HEK293 (cell line): Measurements from ENCODE around the gene PMS1.

Source experiments
- CTCF ChIA-PET: fragments of 350-600 bp; formaldehyde crosslinking; extraction: SDS; loops from one replicate; lab custom pipeline; 2021; ENCODE audit warnings: antibody characterized with exemption; lab: Yijun Ruan, JAX
- POLR2A ChIA-PET: fragments of 300-600 bp; formaldehyde crosslinking; extraction: SDS; loops from one replicate; lab custom pipeline; 2020; ENCODE audit warnings: antibody characterized with exemption, inconsistent platforms; lab: Yijun Ruan, JAX
- H3K27ac ChIP-seq: fragments of 200-500 bp; sonication (Bioruptor generic); 2 replicates; pipeline ENCODE4 v1.5.1; 2014; ENCODE audit warnings: low read depth, low read length, control low read depth, inconsistent platforms; ENCODE audit errors: extremely low read depth
- H3K36me3 ChIP-seq, 2 experiments: fragments of 200-500 bp in 1 of 2; sonication (Bioruptor generic) in 1 of 2; 1 replicate in 1 of 2; 2 replicates in 1 of 2; pipeline ENCODE4 v1.5.1; 2014 to 2017; ENCODE audit warnings: inconsistent platforms in 2 of 2, low read length in 2 of 2; ENCODE audit not compliant: control insufficient read depth in 2 of 2, insufficient read depth in 1 of 2
- H3K4me1 ChIP-seq: fragments of 200-500 bp; sonication (Bioruptor generic); 2 replicates; pipeline ENCODE4 v1.5.1; 2014; ENCODE audit warnings: mild to moderate bottlenecking, low read length, inconsistent platforms; ENCODE audit not compliant: control insufficient read depth, insufficient read depth
- H3K4me3 ChIP-seq: 2 replicates; pipeline ENCODE4 v1.5.1; 2011; ENCODE audit warnings: low read depth, mild to moderate bottlenecking, control low read depth, low read length, moderate library complexity
- H3K9me3 ChIP-seq: fragments of 200-500 bp; sonication (Bioruptor generic); 2 replicates; pipeline ENCODE4 v1.5.1; 2014; ENCODE audit warnings: low read depth, low read length, inconsistent platforms; ENCODE audit not compliant: control insufficient read depth, insufficient read depth
- GLIS1 ChIP-seq: fragments of 450-650 bp; formaldehyde crosslinking; IDR thresholded peaks from 2 replicates; pipeline ENCODE4 v1.5.1; 2016; ENCODE audit warnings: missing biosample characterization, missing genetic modification characterization
- HOXA7 ChIP-seq: sonication (generic); formaldehyde crosslinking; IDR thresholded peaks from 2 replicates; pipeline ENCODE4 v1.8.1; 2022; ENCODE audit warnings: missing genetic modification reagents, borderline replicate concordance
- KLF1 ChIP-seq: fragments of 450-650 bp; formaldehyde crosslinking; IDR thresholded peaks from 2 replicates; pipeline ENCODE4 v1.5.1; 2016; ENCODE audit warnings: missing biosample characterization, missing genetic modification characterization
- KLF16 ChIP-seq: fragments of 450-650 bp; formaldehyde crosslinking; IDR thresholded peaks from 2 replicates; pipeline ENCODE4 v1.5.1; 2017; ENCODE audit warnings: missing biosample characterization, missing genetic modification characterization
- KLF7 ChIP-seq: fragments of 450-650 bp; formaldehyde crosslinking; IDR thresholded peaks from 2 replicates; pipeline ENCODE4 v1.5.1; 2016; ENCODE audit warnings: missing biosample characterization, missing genetic modification characterization, borderline replicate concordance
- MYNN ChIP-seq: fragments of 450-650 bp; formaldehyde crosslinking; IDR thresholded peaks from 2 replicates; pipeline ENCODE4 v1.5.1; 2016; ENCODE audit warnings: missing biosample characterization, missing genetic modification characterization, borderline replicate concordance
- OVOL3 ChIP-seq: fragments of 450-650 bp; formaldehyde crosslinking; IDR thresholded peaks from 2 replicates; pipeline ENCODE4 v1.5.1; 2016; ENCODE audit warnings: missing biosample characterization, missing genetic modification characterization
- PRDM6 ChIP-seq: fragments of 450-650 bp; formaldehyde crosslinking; IDR thresholded peaks from 2 replicates; pipeline ENCODE4 v1.5.1; 2017; ENCODE audit warnings: missing biosample characterization, missing genetic modification characterization
- REPIN1 ChIP-seq: fragments of 450-650 bp; formaldehyde crosslinking; IDR thresholded peaks from 2 replicates; pipeline ENCODE4 v1.5.1; 2017; ENCODE audit warnings: missing biosample characterization, missing genetic modification characterization, low read depth
- SCRT2 ChIP-seq: fragments of 450-650 bp; formaldehyde crosslinking; IDR thresholded peaks from 2 replicates; pipeline ENCODE4 v1.5.1; 2016; ENCODE audit warnings: missing biosample characterization, missing genetic modification characterization
- ZNF184 ChIP-seq: fragments of 450-650 bp; IDR thresholded peaks from 2 replicates; pipeline ENCODE4 v1.5.1; 2018; ENCODE audit warnings: missing biosample characterization, mild to moderate bottlenecking, missing genetic modification characterization
- ZNF214 ChIP-seq: fragments of 450-650 bp; formaldehyde crosslinking; IDR thresholded peaks from 2 replicates; pipeline ENCODE4 v1.5.1; 2017; ENCODE audit warnings: missing biosample characterization, mild to moderate bottlenecking, missing genetic modification characterization, borderline replicate concordance
- ZNF248 ChIP-seq: fragments of 450-650 bp; formaldehyde crosslinking; IDR thresholded peaks from 2 replicates; pipeline ENCODE4 v1.5.1; 2017; ENCODE audit warnings: missing biosample characterization, missing genetic modification characterization
- ZNF37A ChIP-seq: fragments of 450-650 bp; IDR thresholded peaks from 2 replicates; pipeline ENCODE4 v1.5.1; 2018; ENCODE audit warnings: missing biosample characterization, missing genetic modification characterization
- ZNF416 ChIP-seq: fragments of 450-650 bp; formaldehyde crosslinking; IDR thresholded peaks from 2 replicates; pipeline ENCODE4 v1.5.1; 2016; ENCODE audit warnings: missing biosample characterization, missing genetic modification characterization
- ZNF426 ChIP-seq: fragments of 450-650 bp; formaldehyde crosslinking; IDR thresholded peaks from 2 replicates; pipeline ENCODE4 v1.5.1; 2017; ENCODE audit warnings: missing biosample characterization, missing genetic modification characterization, mild to moderate bottlenecking, inconsistent platforms, moderate library complexity
- ZNF514 ChIP-seq: fragments of 450-650 bp; formaldehyde crosslinking; IDR thresholded peaks from 2 replicates; pipeline ENCODE4 v1.5.1; 2016; ENCODE audit warnings: missing biosample characterization, missing genetic modification characterization
- ZNF555 ChIP-seq: fragments of 450-650 bp; formaldehyde crosslinking; conservative IDR thresholded peaks from 2 replicates; pipeline ENCODE4 v1.5.1; 2017; ENCODE audit warnings: missing biosample characterization, mild to moderate bottlenecking, missing genetic modification characterization, inconsistent platforms
- ZNF747 ChIP-seq: fragments of 450-650 bp; formaldehyde crosslinking; IDR thresholded peaks from 2 replicates; pipeline ENCODE4 v1.5.1; 2016; ENCODE audit warnings: missing biosample characterization, missing genetic modification characterization
- ZNF776 ChIP-seq: fragments of 450-650 bp; formaldehyde crosslinking; IDR thresholded peaks from 2 replicates; pipeline ENCODE4 v1.5.0; 2017; ENCODE audit warnings: missing biosample characterization, missing genetic modification characterization, borderline replicate concordance
- ZNF777 ChIP-seq: fragments of 450-650 bp; formaldehyde crosslinking; IDR thresholded peaks from 2 replicates; pipeline ENCODE4 v1.5.1; 2017; ENCODE audit warnings: missing biosample characterization, missing genetic modification characterization, borderline replicate concordance
- ZNF792 ChIP-seq: fragments of 450-650 bp; formaldehyde crosslinking; IDR thresholded peaks from 2 replicates; pipeline ENCODE4 v1.5.1; 2016; ENCODE audit warnings: missing biosample characterization, missing genetic modification characterization
- ZSCAN4 ChIP-seq: fragments of 450-650 bp; formaldehyde crosslinking; IDR thresholded peaks from 2 replicates; pipeline ENCODE4 v1.5.1; 2017; ENCODE audit warnings: missing biosample characterization, missing genetic modification characterization
- TF ChIP-seq, protein P1 (sequence below): fragments of 450-650 bp; formaldehyde crosslinking; IDR thresholded peaks from 2 replicates; pipeline ENCODE4 v1.5.1; 2016; ENCODE audit warnings: missing biosample characterization, missing genetic modification characterization
- TF ChIP-seq, protein P2 (sequence below): fragments of 450-650 bp; IDR thresholded peaks from 2 replicates; pipeline ENCODE4 v1.5.1; 2018; ENCODE audit warnings: missing biosample characterization, mild to moderate bottlenecking, missing genetic modification characterization
- TF ChIP-seq, protein P3 (sequence below): fragments of 450-650 bp; formaldehyde crosslinking; IDR thresholded peaks from 2 replicates; pipeline ENCODE4 v1.5.1; 2016; ENCODE audit warnings: missing biosample characterization, missing genetic modification characterization, borderline replicate concordance

The PMS1 gene

GRCh38 chr2:189848276-189848675 lies 64.0 kb downstream of the PMS1 start:
- no peaks in the 10 kb centered on the region for H3K9me3 ChIP-seq
- H3K4me1 ChIP-seq: peaks cover 4% of the 10 kb centered on the region
- no peak for TF ChIP-seq ZNF37A
- TF ChIP-seq ZNF747: no peak
- no peak for TF ChIP-seq HOXA7 (CRISPR knock-in tag)
- TF ChIP-seq, protein P1, sequence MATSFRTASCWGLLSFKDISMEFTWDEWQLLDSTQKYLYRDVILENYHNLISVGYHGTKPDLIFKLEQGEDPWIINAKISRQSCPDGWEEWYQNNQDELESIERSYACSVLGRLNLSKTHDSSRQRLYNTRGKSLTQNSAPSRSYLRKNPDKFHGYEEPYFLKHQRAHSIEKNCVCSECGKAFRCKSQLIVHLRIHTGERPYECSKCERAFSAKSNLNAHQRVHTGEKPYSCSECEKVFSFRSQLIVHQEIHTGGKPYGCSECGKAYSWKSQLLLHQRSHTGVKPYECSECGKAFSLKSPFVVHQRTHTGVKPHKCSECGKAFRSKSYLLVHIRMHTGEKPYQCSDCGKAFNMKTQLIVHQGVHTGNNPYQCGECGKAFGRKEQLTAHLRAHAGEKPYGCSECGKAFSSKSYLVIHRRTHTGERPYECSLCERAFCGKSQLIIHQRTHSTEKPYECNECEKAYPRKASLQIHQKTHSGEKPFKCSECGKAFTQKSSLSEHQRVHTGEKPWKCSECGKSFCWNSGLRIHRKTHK (tag by site-specific recombination): no peak
- TF ChIP-seq ZNF776 (tag by site-specific recombination): no peak
- no peak for TF ChIP-seq ZNF184 (tag by site-specific recombination)
- no peak for TF ChIP-seq ZNF514 (tag by site-specific recombination)
- TF ChIP-seq ZNF426 (tag by site-specific recombination): no peak
- TF ChIP-seq GLIS1 (tag by site-specific recombination): no peak
- TF ChIP-seq, protein P2, sequence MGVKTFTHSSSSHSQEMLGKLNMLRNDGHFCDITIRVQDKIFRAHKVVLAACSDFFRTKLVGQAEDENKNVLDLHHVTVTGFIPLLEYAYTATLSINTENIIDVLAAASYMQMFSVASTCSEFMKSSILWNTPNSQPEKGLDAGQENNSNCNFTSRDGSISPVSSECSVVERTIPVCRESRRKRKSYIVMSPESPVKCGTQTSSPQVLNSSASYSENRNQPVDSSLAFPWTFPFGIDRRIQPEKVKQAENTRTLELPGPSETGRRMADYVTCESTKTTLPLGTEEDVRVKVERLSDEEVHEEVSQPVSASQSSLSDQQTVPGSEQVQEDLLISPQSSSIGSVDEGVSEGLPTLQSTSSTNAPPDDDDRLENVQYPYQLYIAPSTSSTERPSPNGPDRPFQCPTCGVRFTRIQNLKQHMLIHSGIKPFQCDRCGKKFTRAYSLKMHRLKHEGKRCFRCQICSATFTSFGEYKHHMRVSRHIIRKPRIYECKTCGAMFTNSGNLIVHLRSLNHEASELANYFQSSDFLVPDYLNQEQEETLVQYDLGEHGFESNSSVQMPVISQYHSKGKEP (tag by site-specific recombination): no peak
- no peak for TF ChIP-seq REPIN1 (tag by site-specific recombination)
- TF ChIP-seq MYNN: no peak
- no peak for TF ChIP-seq ZNF777 (tag by site-specific recombination)
- no peak for TF ChIP-seq ZNF555 (tag by site-specific recombination)
- H3K36me3 ChIP-seq: peaks cover 10 to 12% of the 10 kb centered on the region in 2 experiments
- no peak overlapping the region for H3K27ac ChIP-seq
- ChIA-PET CTCF (no interaction called here), POLR2A (no interaction called here)
- H3K4me3 ChIP-seq: no peak overlapping the region

DNA sequence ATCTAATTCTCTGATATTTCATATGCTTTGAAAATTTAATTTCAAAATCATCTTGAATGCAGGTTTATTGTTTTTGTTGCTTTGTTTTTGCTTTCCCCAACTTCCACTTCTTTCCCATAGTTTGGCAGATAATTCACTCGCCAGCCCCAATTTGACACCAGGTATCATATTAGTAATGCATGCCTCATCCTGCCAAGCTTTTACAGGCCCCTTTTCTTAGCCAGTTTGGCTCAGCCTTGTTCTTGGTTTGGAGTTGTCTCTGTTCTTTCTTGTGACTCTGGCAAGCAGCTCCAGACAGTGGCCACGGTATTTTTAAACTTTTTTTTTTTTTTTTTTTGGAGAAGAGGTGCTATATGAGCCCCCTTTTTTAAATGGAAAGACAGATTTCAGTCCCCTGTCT lies 65.3 kb downstream of the PMS1 start:
- no peaks in the 10 kb centered on the region for H3K9me3 ChIP-seq
- H3K27ac ChIP-seq: no peak overlapping the region
- H3K4me1 ChIP-seq: peaks cover 4% of the 10 kb centered on the region; the same call in 1 of the 2 replicates
- POLR2A ChIA-PET: no interaction called here
- H3K36me3 ChIP-seq: peaks cover 17 to 19% of the 10 kb centered on the region in 2 experiments
- H3K4me3 ChIP-seq: no peak overlapping the region
- CTCF ChIA-PET: no interaction called here
- TF ChIP-seq PRDM6 (tag by site-specific recombination): no peak
- no peak for TF ChIP-seq ZNF416
- TF ChIP-seq KLF7 (tag by site-specific recombination): no peak
- TF ChIP-seq ZSCAN4: no peak
- no peak for TF ChIP-seq ZNF792
- no peak for TF ChIP-seq KLF16
- TF ChIP-seq OVOL3 (tag by site-specific recombination): no peak
- TF ChIP-seq KLF1: no peak
- TF ChIP-seq, protein P3, sequence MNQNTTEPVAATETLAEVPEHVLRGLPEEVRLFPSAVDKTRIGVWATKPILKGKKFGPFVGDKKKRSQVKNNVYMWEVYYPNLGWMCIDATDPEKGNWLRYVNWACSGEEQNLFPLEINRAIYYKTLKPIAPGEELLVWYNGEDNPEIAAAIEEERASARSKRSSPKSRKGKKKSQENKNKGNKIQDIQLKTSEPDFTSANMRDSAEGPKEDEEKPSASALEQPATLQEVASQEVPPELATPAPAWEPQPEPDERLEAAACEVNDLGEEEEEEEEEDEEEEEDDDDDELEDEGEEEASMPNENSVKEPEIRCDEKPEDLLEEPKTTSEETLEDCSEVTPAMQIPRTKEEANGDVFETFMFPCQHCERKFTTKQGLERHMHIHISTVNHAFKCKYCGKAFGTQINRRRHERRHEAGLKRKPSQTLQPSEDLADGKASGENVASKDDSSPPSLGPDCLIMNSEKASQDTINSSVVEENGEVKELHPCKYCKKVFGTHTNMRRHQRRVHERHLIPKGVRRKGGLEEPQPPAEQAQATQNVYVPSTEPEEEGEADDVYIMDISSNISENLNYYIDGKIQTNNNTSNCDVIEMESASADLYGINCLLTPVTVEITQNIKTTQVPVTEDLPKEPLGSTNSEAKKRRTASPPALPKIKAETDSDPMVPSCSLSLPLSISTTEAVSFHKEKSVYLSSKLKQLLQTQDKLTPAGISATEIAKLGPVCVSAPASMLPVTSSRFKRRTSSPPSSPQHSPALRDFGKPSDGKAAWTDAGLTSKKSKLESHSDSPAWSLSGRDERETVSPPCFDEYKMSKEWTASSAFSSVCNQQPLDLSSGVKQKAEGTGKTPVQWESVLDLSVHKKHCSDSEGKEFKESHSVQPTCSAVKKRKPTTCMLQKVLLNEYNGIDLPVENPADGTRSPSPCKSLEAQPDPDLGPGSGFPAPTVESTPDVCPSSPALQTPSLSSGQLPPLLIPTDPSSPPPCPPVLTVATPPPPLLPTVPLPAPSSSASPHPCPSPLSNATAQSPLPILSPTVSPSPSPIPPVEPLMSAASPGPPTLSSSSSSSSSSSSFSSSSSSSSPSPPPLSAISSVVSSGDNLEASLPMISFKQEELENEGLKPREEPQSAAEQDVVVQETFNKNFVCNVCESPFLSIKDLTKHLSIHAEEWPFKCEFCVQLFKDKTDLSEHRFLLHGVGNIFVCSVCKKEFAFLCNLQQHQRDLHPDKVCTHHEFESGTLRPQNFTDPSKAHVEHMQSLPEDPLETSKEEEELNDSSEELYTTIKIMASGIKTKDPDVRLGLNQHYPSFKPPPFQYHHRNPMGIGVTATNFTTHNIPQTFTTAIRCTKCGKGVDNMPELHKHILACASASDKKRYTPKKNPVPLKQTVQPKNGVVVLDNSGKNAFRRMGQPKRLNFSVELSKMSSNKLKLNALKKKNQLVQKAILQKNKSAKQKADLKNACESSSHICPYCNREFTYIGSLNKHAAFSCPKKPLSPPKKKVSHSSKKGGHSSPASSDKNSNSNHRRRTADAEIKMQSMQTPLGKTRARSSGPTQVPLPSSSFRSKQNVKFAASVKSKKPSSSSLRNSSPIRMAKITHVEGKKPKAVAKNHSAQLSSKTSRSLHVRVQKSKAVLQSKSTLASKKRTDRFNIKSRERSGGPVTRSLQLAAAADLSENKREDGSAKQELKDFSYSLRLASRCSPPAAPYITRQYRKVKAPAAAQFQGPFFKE (tag by site-specific recombination): no peak
- TF ChIP-seq ZNF248 (tag by site-specific recombination): no peak
- TF ChIP-seq SCRT2 (tag by site-specific recombination): no peak
- TF ChIP-seq ZNF214: no peak
